K562 (cell line): ENCODE results near the gene SLAMF6. TPM values are rescaled to one million over a fixed set of nuclear protein-coding genes. Genes with fewer than 3 reads are reported as not detected.

ENCODE experiments used
- HMG20A ChIP-seq: fragments of 450-650 bp; formaldehyde crosslinking; conservative IDR thresholded peaks from 2 replicates; pipeline ENCODE4 v1.4.0; 2020; ENCODE audit warnings: mild to moderate bottlenecking, mixed read lengths
- NEUROD1 ChIP-seq: fragments of 150-350 bp; IDR thresholded peaks from 2 replicates; pipeline ENCODE4 v1.6.1; 2014; ENCODE audit warnings: borderline replicate concordance, low read length, low read depth; ENCODE audit not compliant: partially characterized antibody
- NR2C1 ChIP-seq, 2 experiments: fragments of 450-650 bp; IDR thresholded peaks; 2 replicates each; pipeline ENCODE4 v1.6.1; 2017; ENCODE audit warnings: mild to moderate bottlenecking in 2 of 2, antibody characterized with exemption in 1 of 2, inconsistent platforms in 1 of 2, missing compliant biosample characterization in 1 of 2, missing genetic modification characterization in 1 of 2
- POU5F1 ChIP-seq: fragments of 150-350 bp; IDR thresholded peaks from 2 replicates; pipeline ENCODE4 v1.6.1; 2014; ENCODE audit warnings: borderline replicate concordance, low read length, low read depth, mild to moderate bottlenecking; ENCODE audit not compliant: partially characterized antibody
- PRPF4 ChIP-seq: fragments of 200-400 bp; formaldehyde crosslinking; IDR thresholded peaks from one replicate; pipeline ENCODE4 v1.6.1; 2017; ENCODE audit warnings: low read length, low read depth, mild to moderate bottlenecking; ENCODE audit not compliant: insufficient read depth, poor library complexity, severe bottlenecking
- SETDB1 ChIP-seq: IDR thresholded peaks from one replicate; pipeline ENCODE4 v1.6.1; 2012; ENCODE audit warnings: low read length, control low read depth, inconsistent platforms
- TAF15 ChIP-seq: fragments of 200-400 bp; formaldehyde crosslinking; IDR thresholded peaks from 2 replicates; pipeline ENCODE4 v1.6.1; 2017; ENCODE audit warnings: mild to moderate bottlenecking, low read depth, low read length, moderate library complexity
- ZBTB17 ChIP-seq: fragments of 450-650 bp; formaldehyde crosslinking; IDR thresholded peaks from 2 replicates; pipeline ENCODE4 v1.4.0; 2020; ENCODE audit warnings: mild to moderate bottlenecking
- ZNF696 ChIP-seq: fragments of 250-450 bp; sonication (Bioruptor Pico); conservative IDR thresholded peaks from 2 replicates; pipeline ENCODE4 v1.4.0; 2020; ENCODE audit warnings: mild to moderate bottlenecking, moderate library complexity
- ZSCAN32 ChIP-seq: fragments of 450-650 bp; formaldehyde crosslinking; IDR thresholded peaks from 2 replicates; pipeline ENCODE4 v1.4.0; 2020; ENCODE audit warnings: mild to moderate bottlenecking, moderate library complexity
- polyA plus RNA-seq, 8 experiments: library from polyadenylated mRNA; depleted of rRNA in 4 of 8; stranded (reverse) in 5 of 8; unstranded in 3 of 8; fragments of >200 nt; fragmentation: Nextera tagmentation in 2 of 8; fragmentation: Illumina TruSeq in 1 of 8; extraction: Ambion mirVana in 2 of 8; extraction: Trizol in 1 of 8; gene quantifications; 2 replicates each; pipeline versions ENCODE4 v1.2.1 to v1.2.3, GENCODE V29; 2011 to 2014; ENCODE audit warnings: inconsistent platforms in 1 of 8, missing spikeins in 1 of 8
- total RNA-seq, 7 experiments: library from RNA; depleted of rRNA in 6 of 7; stranded (reverse); fragments of >200 nt in 6 of 7; fragmentation: Illumina TruSeq in 2 of 7; extraction: Trizol in 2 of 7; gene quantifications; 2 replicates each; pipeline versions ENCODE4 v1.2.1 to v1.2.3, GENCODE V29; 2011 to 2021; ENCODE audit warnings: low replicate concordance in 1 of 7
- TF ChIP-seq, protein P1 (sequence below): fragments of 450-650 bp; IDR thresholded peaks from 2 replicates; pipeline ENCODE4 v1.6.1; 2018; ENCODE audit not compliant: partially characterized antibody
- TF ChIP-seq, protein P2 (sequence below): fragments of 250-450 bp; sonication (Bioruptor Pico); IDR thresholded peaks from 2 replicates; pipeline ENCODE4 v1.8.0; 2022; ENCODE audit warnings: inconsistent platforms
- TF ChIP-seq, protein P3 (sequence below), 2 experiments: fragments of 150-350 bp in 1 of 2; IDR thresholded peaks; 2 replicates each; pipeline ENCODE4 v1.6.1; 2012 to 2016; ENCODE audit warnings: low read depth in 2 of 2, low read length in 2 of 2, mild to moderate bottlenecking in 1 of 2, moderate library complexity in 1 of 2
- TF ChIP-seq, protein P4 (sequence below): sonication (generic); formaldehyde crosslinking; IDR thresholded peaks from 2 replicates; pipeline ENCODE4 v1.8.0; 2022; ENCODE audit warnings: mild to moderate bottlenecking, missing genetic modification reagents

Gene SLAMF6
- total and polyA plus RNA-seq, 9 of the 15 experiments (the other 6 are each of a cell fraction or from before 2014, with no cell fraction given): 0.56 to 4.8 (median 1.1) TPM

DNA sequence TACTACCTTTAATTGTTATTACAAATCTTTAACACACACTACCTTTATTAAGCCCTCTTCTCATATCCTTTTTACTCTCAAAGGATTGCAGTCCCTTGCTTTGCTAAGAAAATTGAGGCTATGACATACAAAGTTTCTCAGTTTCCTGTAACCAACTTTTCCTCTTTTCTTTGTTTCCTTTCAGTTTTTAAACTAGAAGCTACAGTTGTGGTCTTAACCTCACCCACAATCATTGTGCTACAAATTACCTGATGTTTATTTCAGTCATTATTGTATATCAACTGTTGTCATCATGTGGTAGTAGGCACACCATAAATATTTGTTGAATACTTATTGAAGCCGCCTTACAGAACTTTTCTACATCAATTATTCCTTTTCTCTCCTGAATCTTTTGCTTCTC is 51.8 kb downstream of the SLAMF6 start (continued):
- TF ChIP-seq, protein P1, sequence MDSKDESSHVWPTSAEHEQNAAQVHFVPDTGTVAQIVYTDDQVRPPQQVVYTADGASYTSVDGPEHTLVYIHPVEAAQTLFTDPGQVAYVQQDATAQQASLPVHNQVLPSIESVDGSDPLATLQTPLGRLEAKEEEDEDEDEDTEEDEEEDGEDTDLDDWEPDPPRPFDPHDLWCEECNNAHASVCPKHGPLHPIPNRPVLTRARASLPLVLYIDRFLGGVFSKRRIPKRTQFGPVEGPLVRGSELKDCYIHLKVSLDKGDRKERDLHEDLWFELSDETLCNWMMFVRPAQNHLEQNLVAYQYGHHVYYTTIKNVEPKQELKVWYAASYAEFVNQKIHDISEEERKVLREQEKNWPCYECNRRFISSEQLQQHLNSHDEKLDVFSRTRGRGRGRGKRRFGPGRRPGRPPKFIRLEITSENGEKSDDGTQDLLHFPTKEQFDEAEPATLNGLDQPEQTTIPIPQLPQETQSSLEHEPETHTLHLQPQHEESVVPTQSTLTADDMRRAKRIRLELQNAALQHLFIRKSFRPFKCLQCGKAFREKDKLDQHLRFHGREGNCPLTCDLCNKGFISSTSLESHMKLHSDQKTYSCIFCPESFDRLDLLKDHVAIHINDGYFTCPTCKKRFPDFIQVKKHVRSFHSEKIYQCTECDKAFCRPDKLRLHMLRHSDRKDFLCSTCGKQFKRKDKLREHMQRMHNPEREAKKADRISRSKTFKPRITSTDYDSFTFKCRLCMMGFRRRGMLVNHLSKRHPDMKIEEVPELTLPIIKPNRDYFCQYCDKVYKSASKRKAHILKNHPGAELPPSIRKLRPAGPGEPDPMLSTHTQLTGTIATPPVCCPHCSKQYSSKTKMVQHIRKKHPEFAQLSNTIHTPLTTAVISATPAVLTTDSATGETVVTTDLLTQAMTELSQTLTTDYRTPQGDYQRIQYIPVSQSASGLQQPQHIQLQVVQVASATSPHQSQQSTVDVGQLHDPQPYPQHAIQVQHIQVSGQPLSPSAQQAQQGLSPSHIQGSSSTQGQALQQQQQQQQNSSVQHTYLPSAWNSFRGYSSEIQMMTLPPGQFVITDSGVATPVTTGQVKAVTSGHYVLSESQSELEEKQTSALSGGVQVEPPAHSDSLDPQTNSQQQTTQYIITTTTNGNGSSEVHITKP: no peak
- no peak for TF ChIP-seq NR2C1 (IDR thresholded peaks at IDR 0.05)
- TF ChIP-seq NR2C1 (tag; IDR thresholded peaks at IDR 0.05): no peak
- TF ChIP-seq, protein P2, sequence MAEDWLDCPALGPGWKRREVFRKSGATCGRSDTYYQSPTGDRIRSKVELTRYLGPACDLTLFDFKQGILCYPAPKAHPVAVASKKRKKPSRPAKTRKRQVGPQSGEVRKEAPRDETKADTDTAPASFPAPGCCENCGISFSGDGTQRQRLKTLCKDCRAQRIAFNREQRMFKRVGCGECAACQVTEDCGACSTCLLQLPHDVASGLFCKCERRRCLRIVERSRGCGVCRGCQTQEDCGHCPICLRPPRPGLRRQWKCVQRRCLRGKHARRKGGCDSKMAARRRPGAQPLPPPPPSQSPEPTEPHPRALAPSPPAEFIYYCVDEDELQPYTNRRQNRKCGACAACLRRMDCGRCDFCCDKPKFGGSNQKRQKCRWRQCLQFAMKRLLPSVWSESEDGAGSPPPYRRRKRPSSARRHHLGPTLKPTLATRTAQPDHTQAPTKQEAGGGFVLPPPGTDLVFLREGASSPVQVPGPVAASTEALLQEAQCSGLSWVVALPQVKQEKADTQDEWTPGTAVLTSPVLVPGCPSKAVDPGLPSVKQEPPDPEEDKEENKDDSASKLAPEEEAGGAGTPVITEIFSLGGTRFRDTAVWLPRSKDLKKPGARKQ: no peak
- TF ChIP-seq SETDB1: no peak
- TF ChIP-seq ZNF696 (CRISPR knock-in tag): no peak
- TF ChIP-seq ZSCAN32 (CRISPR knock-in tag): no peak
- TF ChIP-seq POU5F1: no peak
- no peak for TF ChIP-seq PRPF4
- TF ChIP-seq ZBTB17 (CRISPR knock-in tag): no peak
- TF ChIP-seq, protein P3, sequence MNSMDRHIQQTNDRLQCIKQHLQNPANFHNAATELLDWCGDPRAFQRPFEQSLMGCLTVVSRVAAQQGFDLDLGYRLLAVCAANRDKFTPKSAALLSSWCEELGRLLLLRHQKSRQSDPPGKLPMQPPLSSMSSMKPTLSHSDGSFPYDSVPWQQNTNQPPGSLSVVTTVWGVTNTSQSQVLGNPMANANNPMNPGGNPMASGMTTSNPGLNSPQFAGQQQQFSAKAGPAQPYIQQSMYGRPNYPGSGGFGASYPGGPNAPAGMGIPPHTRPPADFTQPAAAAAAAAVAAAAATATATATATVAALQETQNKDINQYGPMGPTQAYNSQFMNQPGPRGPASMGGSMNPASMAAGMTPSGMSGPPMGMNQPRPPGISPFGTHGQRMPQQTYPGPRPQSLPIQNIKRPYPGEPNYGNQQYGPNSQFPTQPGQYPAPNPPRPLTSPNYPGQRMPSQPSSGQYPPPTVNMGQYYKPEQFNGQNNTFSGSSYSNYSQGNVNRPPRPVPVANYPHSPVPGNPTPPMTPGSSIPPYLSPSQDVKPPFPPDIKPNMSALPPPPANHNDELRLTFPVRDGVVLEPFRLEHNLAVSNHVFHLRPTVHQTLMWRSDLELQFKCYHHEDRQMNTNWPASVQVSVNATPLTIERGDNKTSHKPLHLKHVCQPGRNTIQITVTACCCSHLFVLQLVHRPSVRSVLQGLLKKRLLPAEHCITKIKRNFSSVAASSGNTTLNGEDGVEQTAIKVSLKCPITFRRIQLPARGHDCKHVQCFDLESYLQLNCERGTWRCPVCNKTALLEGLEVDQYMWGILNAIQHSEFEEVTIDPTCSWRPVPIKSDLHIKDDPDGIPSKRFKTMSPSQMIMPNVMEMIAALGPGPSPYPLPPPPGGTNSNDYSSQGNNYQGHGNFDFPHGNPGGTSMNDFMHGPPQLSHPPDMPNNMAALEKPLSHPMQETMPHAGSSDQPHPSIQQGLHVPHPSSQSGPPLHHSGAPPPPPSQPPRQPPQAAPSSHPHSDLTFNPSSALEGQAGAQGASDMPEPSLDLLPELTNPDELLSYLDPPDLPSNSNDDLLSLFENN (IDR thresholded peaks at IDR 0.05; ENCODE audit: low read depth in 2 of 2, low read length in 2 of 2): no peak
- no peak for TF ChIP-seq HMG20A (CRISPR knock-in tag)
- TF ChIP-seq TAF15: no peak
- TF ChIP-seq NEUROD1: no peak
- TF ChIP-seq, protein P4, sequence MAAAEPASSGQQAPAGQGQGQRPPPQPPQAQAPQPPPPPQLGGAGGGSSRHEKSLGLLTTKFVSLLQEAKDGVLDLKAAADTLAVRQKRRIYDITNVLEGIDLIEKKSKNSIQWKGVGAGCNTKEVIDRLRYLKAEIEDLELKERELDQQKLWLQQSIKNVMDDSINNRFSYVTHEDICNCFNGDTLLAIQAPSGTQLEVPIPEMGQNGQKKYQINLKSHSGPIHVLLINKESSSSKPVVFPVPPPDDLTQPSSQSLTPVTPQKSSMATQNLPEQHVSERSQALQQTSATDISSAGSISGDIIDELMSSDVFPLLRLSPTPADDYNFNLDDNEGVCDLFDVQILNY (CRISPR knock-in tag): no peak
